Uterus (tissue), 2 donors: Measurements from ENCODE around the gene CBR4.
"Not testable (repeated sequence)": the region's sequence is repeated elsewhere in the genome, so short reads cannot be mapped to it uniquely, and the experiment has no call there.

Source experiments
- POLR2A ChIP-seq, 2 donors: fragments of 450-650 bp; IDR thresholded peaks; one replicate each; pipeline ENCODE4 v1.6.1; 2016; ENCODE audit warnings: antibody characterized with exemption in 2 of 2, mild to moderate bottlenecking in 1 of 2, moderate library complexity in 1 of 2
- TF ChIP-seq, protein P1 (sequence below), 4 experiments: fragments of 200-600 bp in 2 of 4; fragments of 450-650 bp in 2 of 4; sonication (generic) in 2 of 4; IDR thresholded peaks; one replicate each; pipeline ENCODE4 v1.5.1; 2016 to 2019; ENCODE audit warnings: antibody characterized with exemption in 4 of 4, mild to moderate bottlenecking in 2 of 4, moderate library complexity in 1 of 4

DNA sequence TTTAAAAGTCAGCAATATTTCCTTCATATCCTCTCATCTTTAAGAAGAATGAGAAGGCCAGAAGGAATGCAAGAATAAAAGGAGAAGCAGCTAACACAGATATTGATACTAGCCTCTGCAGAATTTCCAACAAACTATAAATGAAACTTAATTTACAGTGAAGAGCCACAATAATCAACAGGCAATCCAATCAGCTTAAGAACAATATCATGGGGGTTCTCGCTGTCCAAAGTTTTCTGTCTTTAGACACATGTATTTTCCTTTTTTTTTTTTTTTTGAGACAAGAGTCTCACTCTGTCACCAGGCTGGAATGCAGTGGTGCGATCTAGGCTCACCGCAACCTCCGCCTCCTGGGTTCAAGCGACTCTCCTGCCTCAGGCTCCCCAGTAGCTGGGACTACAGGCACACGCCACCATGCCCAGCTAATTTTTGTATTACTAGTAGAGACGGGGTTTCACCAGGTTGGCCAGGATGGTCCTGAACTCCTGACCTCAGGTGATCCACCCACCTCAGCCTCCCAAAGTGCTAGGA lies 17.0 kb downstream of the CBR4 start:
- TF ChIP-seq, protein P1, sequence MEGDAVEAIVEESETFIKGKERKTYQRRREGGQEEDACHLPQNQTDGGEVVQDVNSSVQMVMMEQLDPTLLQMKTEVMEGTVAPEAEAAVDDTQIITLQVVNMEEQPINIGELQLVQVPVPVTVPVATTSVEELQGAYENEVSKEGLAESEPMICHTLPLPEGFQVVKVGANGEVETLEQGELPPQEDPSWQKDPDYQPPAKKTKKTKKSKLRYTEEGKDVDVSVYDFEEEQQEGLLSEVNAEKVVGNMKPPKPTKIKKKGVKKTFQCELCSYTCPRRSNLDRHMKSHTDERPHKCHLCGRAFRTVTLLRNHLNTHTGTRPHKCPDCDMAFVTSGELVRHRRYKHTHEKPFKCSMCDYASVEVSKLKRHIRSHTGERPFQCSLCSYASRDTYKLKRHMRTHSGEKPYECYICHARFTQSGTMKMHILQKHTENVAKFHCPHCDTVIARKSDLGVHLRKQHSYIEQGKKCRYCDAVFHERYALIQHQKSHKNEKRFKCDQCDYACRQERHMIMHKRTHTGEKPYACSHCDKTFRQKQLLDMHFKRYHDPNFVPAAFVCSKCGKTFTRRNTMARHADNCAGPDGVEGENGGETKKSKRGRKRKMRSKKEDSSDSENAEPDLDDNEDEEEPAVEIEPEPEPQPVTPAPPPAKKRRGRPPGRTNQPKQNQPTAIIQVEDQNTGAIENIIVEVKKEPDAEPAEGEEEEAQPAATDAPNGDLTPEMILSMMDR (IDR thresholded peaks at IDR 0.05), result not testable (repeated sequence)
- TF ChIP-seq POLR2A (IDR thresholded peaks at IDR 0.05), result not testable (repeated sequence)
